ENCODE data around the gene GJD2.

The GJD2 gene

DNA sequence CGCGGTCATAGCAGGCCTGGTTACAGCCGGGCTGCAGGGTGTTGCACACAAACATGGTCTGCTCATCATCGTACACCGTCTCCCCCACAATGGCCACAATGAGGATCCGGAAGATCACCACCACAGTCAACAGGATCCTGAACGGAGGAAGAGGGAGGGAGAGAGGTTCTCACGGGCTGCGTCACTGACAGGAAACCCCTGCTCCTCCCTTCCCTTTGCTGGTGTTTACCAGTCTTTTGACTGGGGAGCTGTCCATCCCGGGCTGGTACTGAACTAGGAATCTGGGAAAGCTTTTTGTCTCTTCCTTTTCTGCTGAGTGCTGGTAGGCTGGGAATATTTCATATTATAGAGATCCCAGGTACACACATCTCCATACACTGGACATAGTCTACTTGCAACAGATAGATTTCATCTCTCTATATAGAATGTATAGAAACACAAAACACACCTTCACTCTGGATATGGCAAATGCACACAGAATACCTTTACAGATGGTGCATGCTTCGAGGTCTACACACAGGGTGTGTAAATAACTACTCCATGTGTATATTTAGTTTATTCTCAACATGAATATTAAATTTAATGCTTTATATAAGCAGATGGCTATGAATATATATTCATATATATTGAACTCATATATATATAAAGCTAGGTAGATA, 1.4 kb downstream of the GJD2 start:
- DNase-seq (ENCODE audit: low read depth): no peak
- TF ChIP-seq, protein P1, sequence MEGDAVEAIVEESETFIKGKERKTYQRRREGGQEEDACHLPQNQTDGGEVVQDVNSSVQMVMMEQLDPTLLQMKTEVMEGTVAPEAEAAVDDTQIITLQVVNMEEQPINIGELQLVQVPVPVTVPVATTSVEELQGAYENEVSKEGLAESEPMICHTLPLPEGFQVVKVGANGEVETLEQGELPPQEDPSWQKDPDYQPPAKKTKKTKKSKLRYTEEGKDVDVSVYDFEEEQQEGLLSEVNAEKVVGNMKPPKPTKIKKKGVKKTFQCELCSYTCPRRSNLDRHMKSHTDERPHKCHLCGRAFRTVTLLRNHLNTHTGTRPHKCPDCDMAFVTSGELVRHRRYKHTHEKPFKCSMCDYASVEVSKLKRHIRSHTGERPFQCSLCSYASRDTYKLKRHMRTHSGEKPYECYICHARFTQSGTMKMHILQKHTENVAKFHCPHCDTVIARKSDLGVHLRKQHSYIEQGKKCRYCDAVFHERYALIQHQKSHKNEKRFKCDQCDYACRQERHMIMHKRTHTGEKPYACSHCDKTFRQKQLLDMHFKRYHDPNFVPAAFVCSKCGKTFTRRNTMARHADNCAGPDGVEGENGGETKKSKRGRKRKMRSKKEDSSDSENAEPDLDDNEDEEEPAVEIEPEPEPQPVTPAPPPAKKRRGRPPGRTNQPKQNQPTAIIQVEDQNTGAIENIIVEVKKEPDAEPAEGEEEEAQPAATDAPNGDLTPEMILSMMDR (IDR thresholded peaks at IDR 0.05; ENCODE audit: control insufficient read depth, insufficient read depth, low read depth, low read length, missing control alignments): no peak
- no peak overlapping the region for H3K4me3 ChIP-seq (ENCODE audit: control insufficient read depth, low read depth, low read length)

- TF ChIP-seq, protein P1 (IDR thresholded peaks at IDR 0.05; ENCODE audit: control insufficient read depth, insufficient read depth, low read depth, low read length, missing control alignments): no peak
- no peak for DNase-seq (ENCODE audit: low read depth)
- H3K4me3 ChIP-seq (ENCODE audit: control insufficient read depth, low read depth, low read length): no peak overlapping the region
Observed at GRCh38 chr15:34749691-34750090, 5.1 kb downstream of the GJD2 start.

GRCh38 chr15:34739346-34739745, 15.5 kb downstream of the GJD2 start:
- TF ChIP-seq, protein P1 (IDR thresholded peaks at IDR 0.05; ENCODE audit: control insufficient read depth, insufficient read depth, low read depth, low read length, missing control alignments): no peak
- no peak for DNase-seq (ENCODE audit: low read depth)
- H3K4me3 ChIP-seq (ENCODE audit: control insufficient read depth, low read depth, low read length): no peak overlapping the region

DNA sequence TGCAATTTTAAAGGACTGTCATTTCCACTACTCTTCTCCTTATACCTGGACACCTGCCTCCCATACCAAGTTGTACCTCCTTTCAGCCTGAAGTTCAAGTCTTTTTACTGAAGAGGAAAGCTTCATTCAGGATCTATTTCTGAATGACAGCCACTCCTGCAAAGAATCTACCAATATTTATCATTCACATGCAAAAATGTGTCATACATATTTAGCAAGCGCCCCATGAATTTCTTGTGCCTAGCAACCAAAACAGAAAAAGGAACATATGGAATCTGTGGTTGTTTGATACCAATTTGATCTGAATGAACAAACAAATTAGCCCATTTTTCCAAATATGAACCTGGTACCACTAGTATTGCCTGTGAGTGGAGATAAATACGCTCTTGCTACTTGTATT, 16.8 kb downstream of the GJD2 start:
- no peak overlapping the region for H3K4me3 ChIP-seq (ENCODE audit: control insufficient read depth, low read depth, low read length)
- DNase-seq (ENCODE audit: low read depth): no peak
- TF ChIP-seq, protein P1 (IDR thresholded peaks at IDR 0.05; ENCODE audit: control insufficient read depth, insufficient read depth, low read depth, low read length, missing control alignments): no peak

- TF ChIP-seq, protein P1 (IDR thresholded peaks at IDR 0.05; ENCODE audit: control insufficient read depth, insufficient read depth, low read depth, low read length, missing control alignments): no peak
- DNase-seq (ENCODE audit: low read depth): no peak
Observed at GRCh38 chr15:34737477-34737876, 17.3 kb downstream of the GJD2 start.

GRCh38 chr15:34734303-34734702, 20.5 kb downstream of the GJD2 start:
- DNase-seq (ENCODE audit: low read depth): no peak
- H3K4me3 ChIP-seq (ENCODE audit: control insufficient read depth, low read depth, low read length): no peak overlapping the region
- TF ChIP-seq, protein P1 (IDR thresholded peaks at IDR 0.05; ENCODE audit: control insufficient read depth, insufficient read depth, low read depth, low read length, missing control alignments): no peak

More at GRCh38 chr15:34737477-34737876, 17.3 kb downstream of the GJD2 start:
- no peak overlapping the region for H3K4me3 ChIP-seq (ENCODE audit: control insufficient read depth, low read depth, low read length)
